ENCODE results near the gene DIAPH3.

DIAPH3 gene

DNA sequence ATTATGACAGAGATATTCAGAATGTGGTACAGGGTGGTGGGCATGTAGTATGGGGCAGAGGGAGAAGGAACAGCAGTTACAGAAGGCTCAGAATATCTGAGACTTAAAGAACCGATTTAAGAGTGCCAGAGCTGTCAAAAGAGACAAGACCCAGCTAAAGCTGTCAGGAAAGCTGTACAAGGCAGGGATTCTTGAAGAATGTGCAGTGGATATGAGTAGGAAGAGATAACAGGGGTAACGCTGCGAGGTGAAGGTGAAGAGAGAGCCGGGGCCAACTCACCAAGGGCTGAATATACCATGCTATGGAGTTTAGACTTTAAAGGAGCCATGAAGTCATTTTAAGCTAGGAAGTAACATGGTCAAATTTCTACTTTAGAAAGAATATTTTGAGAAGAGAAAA lies 381.0 kb downstream of the DIAPH3 start:
- no peak overlapping the region for H3K4me3 ChIP-seq
- no peaks in the 10 kb centered on the region for H3K27me3 ChIP-seq
- no peaks in the 10 kb centered on the region for H3K9me3 ChIP-seq
- H3K4me1 ChIP-seq = no peaks in the 10 kb centered on the region
- H3K9ac ChIP-seq = no peak overlapping the region
- TF ChIP-seq Cebpa-rat (IDR thresholded peaks at IDR 0.05) = no peak
- no peak overlapping the region for H3K4me2 ChIP-seq
- no peaks in the 10 kb centered on the region for H4K20me1 ChIP-seq
- no peaks in the 10 kb centered on the region for H3K36me3 ChIP-seq
- H3K27ac ChIP-seq = no peak overlapping the region

DNA sequence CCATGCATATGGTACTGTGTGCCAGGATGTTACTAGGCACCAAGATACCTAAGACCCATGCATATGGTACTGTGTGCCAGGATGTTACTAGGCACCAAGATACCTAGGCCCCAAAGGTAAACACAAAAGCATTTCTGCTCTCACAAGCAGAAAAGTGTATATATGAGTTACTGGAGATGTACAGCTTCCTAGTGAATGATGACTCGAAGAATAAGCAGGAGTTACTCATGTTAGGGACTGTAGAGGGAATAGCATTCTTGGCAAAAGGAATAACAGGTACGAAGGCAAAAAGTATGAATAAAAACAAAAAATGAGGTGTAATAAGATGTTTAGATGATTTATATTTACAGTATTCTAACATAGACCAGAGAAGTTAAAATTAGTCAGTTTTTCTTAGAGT lies 383.7 kb downstream of the DIAPH3 start:
- Histone ChIP-seq H3K9ac (no peak overlapping the region), H3K4me2 (no peak overlapping the region), H3K36me3 (no peaks in the 10 kb centered on the region)

DNA sequence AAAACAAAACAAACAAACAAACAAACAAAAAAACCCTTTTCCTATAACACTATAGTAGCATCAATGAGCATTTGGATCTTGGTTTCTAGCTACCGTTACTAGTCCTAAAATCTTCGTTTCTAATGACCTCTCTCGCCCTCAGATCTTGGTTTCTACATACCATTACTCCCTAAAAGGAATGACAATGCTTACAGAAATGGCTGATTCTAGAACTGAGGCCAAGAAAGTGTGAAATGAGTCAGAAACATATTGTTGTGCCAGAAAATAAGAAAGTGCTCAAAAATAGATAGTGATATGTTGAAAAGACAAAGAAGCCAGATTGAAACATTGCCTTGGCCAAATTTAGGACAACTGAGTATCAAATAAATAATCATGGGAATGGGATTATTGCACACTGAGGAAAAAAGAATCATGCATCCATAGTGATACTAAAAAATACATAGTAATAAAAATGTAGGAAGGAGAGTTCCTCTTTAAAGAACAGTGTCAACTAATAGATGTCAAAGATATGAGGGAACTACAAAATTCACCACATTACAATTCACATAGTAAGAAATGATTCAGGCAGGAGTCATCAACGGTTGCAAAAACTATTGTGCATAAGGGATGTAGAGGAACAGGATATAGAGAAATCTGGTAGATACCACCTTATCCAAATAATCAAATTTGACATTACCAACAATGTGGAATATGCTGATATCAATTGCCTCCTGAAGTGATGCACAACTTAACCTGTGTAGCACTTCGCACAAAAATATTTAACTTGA lies 386.6 kb downstream of the DIAPH3 start:
- H3K9ac ChIP-seq = no peak overlapping the region
- no peaks in the 10 kb centered on the region for H3K27me3 ChIP-seq
- H3K9me3 ChIP-seq = no peaks in the 10 kb centered on the region
- H3K4me2 ChIP-seq = no peak overlapping the region
- no peaks in the 10 kb centered on the region for H3K36me3 ChIP-seq
- H4K20me1 ChIP-seq = no peaks in the 10 kb centered on the region
- H3K4me3 ChIP-seq = no peak overlapping the region
- no peak overlapping the region for H3K27ac ChIP-seq
- no peaks in the 10 kb centered on the region for H3K4me1 ChIP-seq
- no peak for TF ChIP-seq Cebpa-rat (IDR thresholded peaks at IDR 0.05)

More for the DNA sequence above, 383.7 kb downstream of the DIAPH3 start:
- Histone ChIP-seq H3K27me3 (no peaks in the 10 kb centered on the region), H3K27ac (no peak overlapping the region), H3K4me1 (no peaks in the 10 kb centered on the region), H3K9me3 (no peaks in the 10 kb centered on the region), H3K4me3 (no peak overlapping the region), H4K20me1 (no peaks in the 10 kb centered on the region)
- TF ChIP-seq Cebpa-rat (IDR thresholded peaks at IDR 0.05) = no peak

DNA sequence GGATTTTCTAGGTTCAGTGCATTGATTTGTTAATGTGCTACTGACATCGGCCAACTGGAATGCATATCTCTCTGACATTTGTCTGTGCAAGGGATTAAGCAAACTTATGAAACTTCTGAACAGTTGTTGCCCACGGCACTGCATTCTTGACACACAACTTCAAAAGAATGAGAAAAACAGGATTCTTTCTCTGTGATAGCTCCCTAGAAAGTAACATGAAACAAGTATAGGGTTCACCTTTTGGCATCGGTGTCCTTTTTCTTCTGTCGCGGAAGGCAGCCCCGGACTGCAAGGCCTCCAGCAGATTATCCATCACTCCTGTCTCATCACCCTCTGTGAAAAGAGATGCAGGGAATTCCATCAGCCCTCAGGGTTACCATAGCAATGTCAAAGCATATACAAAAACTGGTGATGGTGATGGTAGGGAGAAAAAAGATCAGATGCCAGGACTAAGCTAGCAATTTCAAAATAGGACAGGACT lies 389.2 kb downstream of the DIAPH3 start:
- no peak overlapping the region for H3K4me3 ChIP-seq
- no peaks in the 10 kb centered on the region for H3K4me1 ChIP-seq
- H3K9ac ChIP-seq = no peak overlapping the region
- no peaks in the 10 kb centered on the region for H3K36me3 ChIP-seq
- no peak overlapping the region for H3K27ac ChIP-seq
- TF ChIP-seq Cebpa-rat (IDR thresholded peaks at IDR 0.05) = no peak
- H3K27me3 ChIP-seq = no peaks in the 10 kb centered on the region
- H3K9me3 ChIP-seq = no peaks in the 10 kb centered on the region
- no peaks in the 10 kb centered on the region for H4K20me1 ChIP-seq
- no peak overlapping the region for H3K4me2 ChIP-seq

DNA sequence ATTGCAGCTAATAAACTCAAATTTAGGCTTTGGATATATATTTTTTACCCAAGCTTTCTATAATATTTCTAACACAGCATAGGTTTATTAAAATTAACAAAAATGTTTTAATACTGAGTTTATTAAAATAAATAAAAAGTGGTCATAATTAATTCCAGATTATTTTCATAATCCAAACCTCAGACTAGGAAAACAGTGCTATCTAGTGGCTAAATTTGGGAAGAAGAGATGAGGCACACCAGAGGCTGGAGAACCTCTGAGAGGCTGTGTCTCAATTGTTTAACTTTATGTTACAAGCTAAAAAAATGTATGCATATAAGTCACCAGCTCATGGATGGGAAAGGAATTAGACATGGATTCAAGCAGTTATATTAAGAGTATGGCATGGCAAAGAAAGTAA lies 392.5 kb downstream of the DIAPH3 start:
- Histone ChIP-seq H3K27me3 (no peaks in the 10 kb centered on the region), H3K4me1 (no peaks in the 10 kb centered on the region), H3K4me2 (no peak overlapping the region), H3K27ac (no peak overlapping the region), H3K36me3 (no peaks in the 10 kb centered on the region), H4K20me1 (no peaks in the 10 kb centered on the region), H3K9ac (no peak overlapping the region), H3K4me3 (no peak overlapping the region), H3K9me3 (no peaks in the 10 kb centered on the region)
- no peak for TF ChIP-seq Cebpa-rat (IDR thresholded peaks at IDR 0.05)

DNA sequence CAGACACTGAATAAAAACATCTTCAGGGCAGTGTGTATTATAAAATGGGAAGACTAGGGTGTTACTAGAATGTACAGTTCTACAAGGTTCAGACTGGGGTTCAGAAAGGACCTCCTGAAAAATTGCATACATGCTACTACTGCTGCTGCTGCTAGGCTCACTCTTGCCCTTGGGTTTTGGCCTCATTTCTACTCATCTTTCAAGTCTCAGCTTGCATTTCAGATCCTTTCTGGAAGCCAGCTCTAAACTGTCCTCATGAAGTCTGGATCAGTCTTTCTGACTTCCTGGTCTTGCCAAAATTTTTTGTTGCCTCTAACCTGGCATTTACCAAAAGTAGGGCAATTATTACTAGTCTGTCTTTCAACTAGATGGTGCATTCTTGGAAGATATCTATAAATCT lies 393.3 kb downstream of the DIAPH3 start:
- Histone ChIP-seq H3K4me1 (no peaks in the 10 kb centered on the region), H3K27ac (no peak overlapping the region), H3K9ac (no peak overlapping the region), H3K27me3 (no peaks in the 10 kb centered on the region), H4K20me1 (no peaks in the 10 kb centered on the region), H3K36me3 (no peaks in the 10 kb centered on the region), H3K4me3 (no peak overlapping the region), H3K9me3 (no peaks in the 10 kb centered on the region), H3K4me2 (no peak overlapping the region)
- no peak for TF ChIP-seq Cebpa-rat (IDR thresholded peaks at IDR 0.05)

DNA sequence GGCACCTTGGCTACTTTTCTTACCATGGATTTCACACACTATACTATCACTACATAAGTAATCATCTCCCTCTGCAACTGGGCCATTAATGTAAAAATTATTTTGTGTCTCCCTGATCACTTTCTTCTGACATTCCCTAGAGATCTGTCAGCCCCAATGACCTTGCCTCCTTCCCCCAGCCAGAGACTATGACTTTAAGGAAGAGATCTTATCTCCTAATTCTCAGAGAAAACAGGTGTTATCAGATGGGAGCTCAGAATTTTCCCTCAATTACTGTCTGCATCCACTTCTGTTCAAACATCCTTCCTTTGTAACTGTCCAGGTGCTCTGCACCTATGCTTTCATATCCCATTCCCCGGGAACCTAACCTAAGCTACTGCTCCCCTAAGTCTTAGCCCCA lies 397.5 kb downstream of the DIAPH3 start:
- Histone ChIP-seq H3K4me2 (no peak overlapping the region), H4K20me1 (no peaks in the 10 kb centered on the region), H3K36me3 (peaks cover 8% of the 10 kb centered on the region; the same call in 1 of the 2 replicates), H3K9ac (no peak overlapping the region), H3K27ac (no peak overlapping the region), H3K9me3 (no peaks in the 10 kb centered on the region), H3K27me3 (no peaks in the 10 kb centered on the region), H3K4me1 (no peaks in the 10 kb centered on the region), H3K4me3 (no peak overlapping the region)
- TF ChIP-seq Cebpa-rat (IDR thresholded peaks at IDR 0.05) = no peak

DNA sequence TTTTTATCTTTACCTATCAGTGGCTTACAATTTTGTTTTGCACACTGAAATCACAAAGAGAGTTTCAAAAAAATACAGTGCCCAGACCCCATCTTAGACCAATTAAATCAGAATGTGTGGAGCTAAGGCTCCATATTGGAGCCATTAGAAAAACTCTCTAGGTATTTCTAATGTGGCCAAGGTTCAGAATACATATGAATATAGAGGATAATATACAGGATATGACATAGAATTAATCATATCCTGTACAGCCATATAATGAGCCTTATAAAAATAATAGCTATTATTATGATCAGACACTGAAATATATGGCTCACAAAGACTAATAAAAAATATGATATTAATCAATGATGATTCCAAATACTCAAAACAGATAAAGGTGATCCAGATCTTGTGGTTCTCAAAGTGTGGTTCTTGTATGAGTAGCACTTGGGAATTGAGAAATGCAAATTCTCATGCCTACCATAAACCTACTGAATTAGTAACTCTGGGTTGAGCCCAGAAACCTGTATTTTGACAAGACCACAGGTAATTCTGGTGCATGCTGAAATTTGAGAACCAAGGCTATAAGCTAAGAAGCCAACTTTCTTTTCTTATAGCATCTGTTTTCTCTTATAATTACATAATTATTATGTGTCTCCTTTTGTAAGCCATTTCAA lies 408.0 kb downstream of the DIAPH3 start:
- no peak for TF ChIP-seq Cebpa-rat (IDR thresholded peaks at IDR 0.05)
- H3K9ac ChIP-seq = no peak overlapping the region
- H3K36me3 ChIP-seq = no peaks in the 10 kb centered on the region
- H4K20me1 ChIP-seq = no peaks in the 10 kb centered on the region
- no peak overlapping the region for H3K27ac ChIP-seq
- H3K4me1 ChIP-seq = no peaks in the 10 kb centered on the region
- no peaks in the 10 kb centered on the region for H3K9me3 ChIP-seq
- H3K4me3 ChIP-seq = no peak overlapping the region
- H3K27me3 ChIP-seq = no peaks in the 10 kb centered on the region
- H3K4me2 ChIP-seq = no peak overlapping the region

GRCh38 chr13:59754411-59754810 lies 409.3 kb downstream of the DIAPH3 start:
- no peaks in the 10 kb centered on the region for H3K4me1 ChIP-seq
- H3K9ac ChIP-seq = no peak overlapping the region
- no peaks in the 10 kb centered on the region for H3K27me3 ChIP-seq
- H3K4me2 ChIP-seq = no peak overlapping the region
- H3K9me3 ChIP-seq = no peaks in the 10 kb centered on the region
- H3K36me3 ChIP-seq = no peaks in the 10 kb centered on the region
- H3K27ac ChIP-seq = no peak overlapping the region
- TF ChIP-seq Cebpa-rat (IDR thresholded peaks at IDR 0.05) = no peak
- no peaks in the 10 kb centered on the region for H4K20me1 ChIP-seq
- no peak overlapping the region for H3K4me3 ChIP-seq

GRCh38 chr13:59750860-59751259 lies 412.9 kb downstream of the DIAPH3 start:
- no peaks in the 10 kb centered on the region for H3K9me3 ChIP-seq
- H3K27me3 ChIP-seq = no peaks in the 10 kb centered on the region
- H3K27ac ChIP-seq = no peak overlapping the region
- no peak for TF ChIP-seq Cebpa-rat (IDR thresholded peaks at IDR 0.05)
- no peak overlapping the region for H3K4me2 ChIP-seq
- H3K36me3 ChIP-seq = no peaks in the 10 kb centered on the region
- H3K4me1 ChIP-seq = no peaks in the 10 kb centered on the region
- H3K4me3 ChIP-seq = no peak overlapping the region
- no peaks in the 10 kb centered on the region for H4K20me1 ChIP-seq
- no peak overlapping the region for H3K9ac ChIP-seq
